ENCODE data around the gene FGF7.

DNA sequence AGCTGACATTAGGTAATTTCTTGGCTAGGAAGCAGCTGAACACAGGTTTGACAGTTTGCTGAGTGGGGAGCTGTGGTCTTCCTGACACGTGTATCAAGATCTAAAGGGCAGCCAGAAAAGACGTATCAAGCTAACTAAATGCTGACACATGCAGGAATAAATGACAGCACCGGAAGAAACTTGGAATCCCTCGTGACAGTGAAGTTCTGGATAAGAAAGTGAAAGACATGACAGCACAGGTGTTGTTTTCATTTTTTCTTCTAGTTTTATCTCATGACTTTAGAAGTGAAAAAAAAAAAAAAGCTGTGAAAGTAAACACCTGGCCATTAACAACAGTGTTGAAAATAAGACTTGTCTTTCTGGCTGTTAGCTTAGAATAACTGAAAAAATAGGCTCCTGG is 48.7 kb downstream of the FGF7 start:
- TF ChIP-seq, protein P1, sequence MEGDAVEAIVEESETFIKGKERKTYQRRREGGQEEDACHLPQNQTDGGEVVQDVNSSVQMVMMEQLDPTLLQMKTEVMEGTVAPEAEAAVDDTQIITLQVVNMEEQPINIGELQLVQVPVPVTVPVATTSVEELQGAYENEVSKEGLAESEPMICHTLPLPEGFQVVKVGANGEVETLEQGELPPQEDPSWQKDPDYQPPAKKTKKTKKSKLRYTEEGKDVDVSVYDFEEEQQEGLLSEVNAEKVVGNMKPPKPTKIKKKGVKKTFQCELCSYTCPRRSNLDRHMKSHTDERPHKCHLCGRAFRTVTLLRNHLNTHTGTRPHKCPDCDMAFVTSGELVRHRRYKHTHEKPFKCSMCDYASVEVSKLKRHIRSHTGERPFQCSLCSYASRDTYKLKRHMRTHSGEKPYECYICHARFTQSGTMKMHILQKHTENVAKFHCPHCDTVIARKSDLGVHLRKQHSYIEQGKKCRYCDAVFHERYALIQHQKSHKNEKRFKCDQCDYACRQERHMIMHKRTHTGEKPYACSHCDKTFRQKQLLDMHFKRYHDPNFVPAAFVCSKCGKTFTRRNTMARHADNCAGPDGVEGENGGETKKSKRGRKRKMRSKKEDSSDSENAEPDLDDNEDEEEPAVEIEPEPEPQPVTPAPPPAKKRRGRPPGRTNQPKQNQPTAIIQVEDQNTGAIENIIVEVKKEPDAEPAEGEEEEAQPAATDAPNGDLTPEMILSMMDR (conservative IDR thresholded peaks at IDR 0.05) = no peak
- TF ChIP-seq ZFX (IDR thresholded peaks at IDR 0.05) = no peak
